Anterior cingulate cortex (tissue), 58 donors: Measurements from ENCODE around the gene GALNT18.
A peak's percentile ranks its signal among the peaks of the same experiment; 100 is the strongest.

Source experiments
- DNase-seq, 58 donors: peaks; one replicate each; lab custom pipeline; 2025; lab: John Stamatoyannopoulos, UW

The GALNT18 gene

GRCh38 chr11:11421509-11421908, 200.3 kb downstream of the GALNT18 start:
- DNase-seq, result no peak

- DNase-seq, result no peak
These were observed 200.9 kb downstream of the GALNT18 start for GRCh38 chr11:11420899-11421285.

DNA sequence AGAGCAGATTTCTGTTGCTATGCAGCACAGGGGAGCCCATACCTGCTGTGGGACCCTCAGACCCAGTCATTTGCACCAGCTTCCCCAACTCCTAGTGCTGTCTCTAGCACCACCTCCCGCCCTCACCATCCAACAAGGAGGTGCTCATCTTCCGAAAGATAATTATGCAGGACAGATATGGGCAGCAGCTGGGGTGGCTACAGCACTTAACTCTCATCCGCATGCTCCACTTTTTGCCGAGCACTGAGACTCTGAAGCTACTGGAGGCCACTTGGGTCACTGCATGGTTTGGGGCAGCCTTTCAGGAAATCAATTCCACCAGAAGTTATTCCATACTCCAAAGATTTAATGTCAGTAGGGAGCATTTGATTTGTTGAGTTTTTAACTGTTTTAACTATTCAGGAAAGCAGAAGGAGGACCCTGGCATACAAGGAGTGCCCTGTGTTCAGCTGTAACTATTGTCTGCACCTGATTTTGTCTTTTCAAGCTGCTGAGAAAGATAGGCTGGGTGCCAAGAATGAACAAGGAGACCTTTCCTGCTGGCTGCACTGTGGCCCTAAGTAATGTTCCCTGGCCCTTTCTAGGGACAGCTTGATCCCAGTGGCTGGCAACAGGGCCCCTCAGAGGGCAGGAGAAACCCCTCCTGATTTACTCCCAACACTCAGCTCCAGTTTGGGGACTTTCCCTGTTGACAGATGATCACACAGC, 201.5 kb downstream of the GALNT18 start:
- no peak for DNase-seq

- DNase-seq, result no peak
These were observed 202.1 kb downstream of the GALNT18 start for GRCh38 chr11:11419747-11420146.

DNA sequence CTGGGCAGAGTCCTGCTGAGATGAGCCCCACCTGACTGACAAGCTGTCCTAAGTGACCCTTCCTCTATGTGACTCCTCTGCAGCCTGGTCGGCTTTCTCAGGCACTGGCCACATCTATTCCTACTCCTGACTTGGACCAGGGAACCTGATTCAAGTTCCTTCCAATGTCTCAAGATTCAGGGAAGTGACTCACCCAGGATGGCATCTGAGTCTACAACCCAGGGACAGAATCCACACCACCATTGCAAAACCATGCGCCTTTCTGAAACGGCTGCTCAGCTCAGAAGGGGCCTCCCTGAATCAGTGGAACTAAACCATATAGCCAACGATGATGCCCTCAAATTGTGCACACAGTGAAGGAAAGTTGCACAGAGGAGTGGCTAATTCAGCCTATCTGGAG, 204.9 kb downstream of the GALNT18 start:
- no peak for DNase-seq

DNA sequence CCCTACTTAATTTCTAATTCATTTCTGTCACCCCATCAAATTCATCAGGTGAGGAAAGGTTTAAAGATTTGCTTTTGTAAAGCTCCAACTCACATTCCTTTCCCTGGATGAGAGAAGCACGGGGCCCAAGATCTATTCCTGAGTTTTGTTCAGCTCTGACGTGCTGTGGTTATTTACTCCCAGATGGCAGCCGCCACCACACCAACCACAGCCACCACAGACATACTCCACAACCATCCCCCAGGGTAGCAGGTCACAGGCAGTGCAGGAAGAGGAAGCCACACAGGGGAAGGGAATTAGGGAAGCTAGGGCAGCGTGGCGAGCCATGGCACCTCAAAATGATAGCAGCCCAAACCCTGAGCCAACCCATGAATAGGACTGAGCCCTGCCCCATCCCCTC, 205.3 kb downstream of the GALNT18 start:
- DNase-seq, result peak in 12 of 58 donors; percentile 2 to 44 (median 22)

DNA sequence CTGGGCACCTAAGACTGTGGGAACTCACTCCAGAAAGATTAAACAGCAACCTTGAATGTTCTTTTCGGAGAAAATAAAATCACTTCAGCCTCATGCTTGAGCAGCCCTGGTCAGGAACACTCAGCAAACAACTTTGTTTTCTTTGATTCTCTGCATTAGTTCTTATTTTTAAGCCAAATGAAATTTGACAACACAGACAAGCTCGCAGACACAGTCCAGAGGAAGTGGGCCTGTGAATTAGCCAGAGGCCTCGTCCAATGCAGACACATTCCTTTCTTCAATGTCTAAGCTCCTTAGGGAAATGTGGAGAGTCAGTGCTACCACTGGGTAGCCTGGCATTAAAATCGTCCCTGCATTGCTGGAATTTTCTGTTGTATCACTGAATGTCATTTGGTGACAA, 205.9 kb downstream of the GALNT18 start:
- no peak for DNase-seq

- no peak for DNase-seq
These were observed 206.8 kb downstream of the GALNT18 start for GRCh38 chr11:11414996-11415395.

DNA sequence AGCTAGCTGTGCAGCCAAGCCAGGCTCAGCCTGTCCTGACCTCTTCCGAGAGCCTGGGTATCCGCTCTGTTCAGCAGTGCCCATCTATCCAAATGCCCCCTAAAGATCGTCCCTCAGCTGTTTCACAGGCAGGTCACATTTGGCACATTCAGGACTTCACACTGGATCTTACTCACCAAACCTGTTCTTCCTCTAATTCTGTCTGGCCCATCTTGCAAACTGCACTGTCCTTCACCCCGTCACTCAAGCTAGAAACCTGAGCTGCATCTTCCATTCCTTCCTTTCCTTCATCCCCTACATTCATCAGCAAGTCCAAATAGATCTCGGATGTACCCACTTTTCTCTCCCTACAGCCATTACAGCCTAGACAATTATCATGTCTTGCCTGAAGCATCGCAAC, 208.0 kb downstream of the GALNT18 start:
- no peak for DNase-seq

GRCh38 chr11:11411401-11411985, 210.3 kb downstream of the GALNT18 start:
- DNase-seq, result no peak

DNA sequence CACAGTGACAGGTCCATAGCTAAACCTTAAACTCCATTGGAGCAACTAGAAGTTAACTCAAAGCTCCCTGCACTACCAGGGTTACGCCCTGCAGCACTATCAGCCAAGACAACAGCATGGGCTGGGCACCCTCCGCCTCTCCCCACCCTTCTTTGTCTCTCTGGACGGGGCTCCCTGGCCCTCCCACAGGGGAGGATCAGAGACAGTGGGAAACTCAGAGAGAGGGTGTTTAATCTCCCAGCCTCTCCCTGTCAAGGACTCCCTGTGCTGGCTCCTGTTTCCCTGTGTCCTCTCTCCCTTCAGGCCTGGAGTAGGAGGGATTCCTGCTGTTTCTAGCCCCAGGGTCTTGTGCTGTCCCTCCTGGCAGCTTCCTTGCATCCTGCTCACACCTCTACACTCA, 211.9 kb downstream of the GALNT18 start:
- DNase-seq, result no peak

DNA sequence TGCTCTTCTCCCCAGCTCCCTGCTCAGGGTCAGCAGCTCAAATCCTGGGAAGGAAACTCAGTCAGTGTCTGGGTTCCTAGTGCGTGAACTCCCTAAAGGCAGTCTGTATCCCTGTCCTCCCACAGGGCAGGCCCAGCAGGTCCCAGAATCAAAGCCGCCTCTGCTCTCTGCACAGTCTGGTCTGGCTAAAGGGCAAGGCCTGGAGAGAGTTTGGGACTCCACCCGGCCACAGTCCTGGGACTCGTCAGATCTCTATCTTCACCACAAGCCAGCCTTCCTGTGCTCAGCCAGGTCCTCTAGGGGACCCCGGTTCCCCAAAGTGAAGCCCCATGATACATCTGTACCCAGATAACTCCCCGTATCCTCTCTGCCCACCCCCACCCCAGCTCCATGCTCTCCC, 212.6 kb downstream of the GALNT18 start:
- DNase-seq, result no peak

DNA sequence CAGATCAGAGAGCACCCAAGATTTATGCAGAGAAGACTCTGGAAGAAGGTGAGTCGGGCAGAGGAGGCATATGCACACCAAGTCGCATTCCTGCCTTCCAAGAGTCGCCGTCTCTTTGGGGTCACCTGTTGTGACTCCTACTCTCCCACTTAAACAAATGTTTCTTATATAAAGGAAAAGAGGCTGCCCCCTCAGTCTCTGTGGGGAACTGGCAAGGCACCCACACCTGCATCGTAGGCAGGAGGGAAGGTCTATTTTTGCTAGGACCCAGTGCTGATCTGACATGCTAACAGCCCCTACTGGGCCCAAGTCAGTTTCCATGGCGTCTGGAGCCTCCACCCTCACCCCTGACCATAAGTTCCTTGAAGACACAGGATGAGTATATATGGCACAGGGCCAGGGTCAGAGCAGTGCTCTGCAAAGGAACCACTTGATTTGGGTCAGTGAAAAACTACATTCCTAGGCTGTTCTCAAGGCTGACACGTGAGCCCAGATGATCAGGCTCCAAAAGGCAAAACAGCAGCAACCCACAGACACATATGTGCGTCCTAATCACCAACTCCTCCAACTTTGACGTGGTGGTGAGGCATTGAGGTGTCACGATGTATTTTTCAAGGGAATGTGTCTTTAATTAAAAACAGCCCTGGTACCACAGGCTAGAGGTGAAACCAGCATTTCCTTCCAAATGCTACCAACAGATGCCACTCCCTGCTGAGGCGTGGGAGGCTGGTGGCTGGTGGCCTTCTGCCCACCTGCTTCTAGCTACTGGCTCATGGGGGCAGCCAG, 213.2 kb downstream of the GALNT18 start:
- peak in 17 of 58 donors; percentile 3 to 66 (median 46) for DNase-seq

- no peak for DNase-seq
These were observed 214.1 kb downstream of the GALNT18 start for GRCh38 chr11:11407763-11408084.

GRCh38 chr11:11407065-11407762, 214.6 kb downstream of the GALNT18 start:
- DNase-seq, result peak in 2 of 58 donors; percentile 15 to 32

DNA sequence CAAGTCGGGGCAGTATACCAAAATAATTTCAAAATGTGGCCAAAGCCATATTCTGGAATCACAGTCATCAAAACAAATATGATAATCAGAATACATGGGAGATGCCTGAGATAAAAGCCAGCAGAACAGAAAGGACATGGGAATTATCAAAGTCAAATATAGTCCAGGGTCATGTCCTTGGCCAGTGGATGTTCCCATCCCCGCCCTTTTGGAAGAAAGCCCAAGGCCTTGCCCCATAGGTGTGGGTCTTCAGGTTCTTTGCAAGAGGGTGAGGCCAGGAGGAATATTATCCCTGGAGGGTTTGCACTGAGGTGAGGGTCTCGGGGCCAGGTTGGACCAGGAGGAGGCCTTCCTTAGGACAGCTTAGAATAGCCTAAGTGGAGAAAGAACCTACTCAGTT, 215.2 kb downstream of the GALNT18 start:
- no peak for DNase-seq

DNA sequence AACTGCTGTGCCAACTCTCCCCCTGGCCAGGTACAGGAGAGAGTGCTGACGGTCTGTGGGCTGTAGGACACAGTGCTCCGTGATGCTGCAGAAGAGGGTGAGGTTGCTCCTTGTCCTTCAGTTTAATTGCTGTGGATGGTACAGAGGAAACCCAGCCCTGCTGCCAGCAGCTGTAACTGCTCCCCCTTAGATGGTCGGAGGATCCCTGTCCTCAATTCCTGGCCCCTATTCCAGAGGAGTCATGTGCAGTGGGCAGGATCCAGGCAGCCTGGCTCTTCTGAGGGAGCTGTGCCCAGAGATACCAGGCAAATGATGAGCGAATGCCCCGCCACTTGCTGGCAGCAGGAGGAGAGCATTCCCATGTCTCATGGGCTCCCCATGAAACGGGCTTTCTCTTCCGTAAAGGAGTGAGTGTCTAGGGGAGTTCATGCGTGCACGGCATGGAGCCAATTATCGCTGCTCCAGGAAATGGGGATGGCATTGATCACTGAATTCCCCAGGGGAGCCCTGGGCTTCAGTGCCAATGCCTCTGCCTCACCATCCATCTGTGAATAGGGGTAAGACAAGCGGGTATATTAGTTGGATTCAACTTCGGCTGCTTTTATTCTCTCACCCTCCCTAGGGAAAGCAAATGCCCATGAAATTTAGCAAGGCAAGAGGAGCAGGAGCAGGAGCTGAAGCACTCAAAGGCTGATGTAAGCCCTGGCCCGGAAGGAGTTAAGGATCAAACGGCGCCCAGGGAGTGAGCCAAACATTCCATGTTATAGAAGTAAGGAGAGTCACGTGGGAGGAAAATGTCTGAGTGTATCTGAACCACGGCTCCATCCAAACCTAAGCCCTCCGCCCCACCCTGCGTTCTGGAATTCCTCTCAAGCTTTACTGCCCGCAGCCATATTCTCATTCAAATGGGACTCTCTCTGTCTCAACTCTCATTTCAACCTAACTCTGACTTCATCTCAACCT, 217.8 kb downstream of the GALNT18 start:
- no peak for DNase-seq

- no peak for DNase-seq
These were observed 219.8 kb downstream of the GALNT18 start for GRCh38 chr11:11401960-11402535.

DNA sequence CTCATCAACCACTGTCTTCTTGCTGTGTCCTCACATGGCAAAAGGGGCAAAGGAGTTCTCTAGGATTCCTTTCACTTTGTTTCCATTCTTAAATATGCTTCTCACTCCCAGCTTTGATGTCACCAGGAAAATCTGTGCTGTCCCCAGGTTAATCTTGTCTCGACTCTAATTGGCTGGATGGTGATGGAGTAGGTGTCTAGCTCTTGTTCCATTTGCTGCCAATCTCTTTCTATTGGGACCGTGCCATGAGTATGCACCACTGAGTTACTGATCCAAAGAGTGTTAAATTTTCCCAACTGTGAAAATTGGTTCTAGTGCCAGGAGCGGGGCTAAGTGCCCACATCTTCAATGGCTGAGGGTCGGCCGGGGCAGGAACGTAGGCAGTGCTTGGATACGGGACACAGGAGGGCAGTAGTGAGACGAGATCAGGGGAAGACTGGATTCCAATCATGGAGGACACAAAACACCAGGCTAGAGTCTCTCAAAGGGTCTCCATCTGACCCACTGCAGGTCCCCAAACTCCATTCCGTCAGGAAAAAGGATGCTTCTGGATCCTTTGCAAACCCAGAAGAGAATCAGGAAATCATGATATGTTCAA, 221.1 kb downstream of the GALNT18 start:
- DNase-seq, result no peak
